T-helper 1 cell treated with Interleukin-12 subunit alpha and Interleukin-12 subunit beta and Interleukin-4 antibody, amounts not matched to agents 30 μg/mL and 1 μg/mL, for 36 hours (primary cell): ENCODE measurements around the gene GRWD1.
"Not testable (repeated sequence)": the region's sequence is repeated elsewhere in the genome, so short reads cannot be mapped to it uniquely, and the experiment has no call there.

Experiments used
- H3K27ac Mint-ChIP-seq: one replicate; pipeline ENCODE4 v1.8.0; 2021; ENCODE audit warnings: mild to moderate bottlenecking, mixed read lengths
- H3K27me3 Mint-ChIP-seq: one replicate; pipeline ENCODE4 v1.8.0; 2021; ENCODE audit warnings: low read depth, mixed read lengths
- H3K36me3 Mint-ChIP-seq: one replicate; pipeline ENCODE4 v1.8.0; 2021; ENCODE audit warnings: low read depth, mixed read lengths
- H3K4me1 Mint-ChIP-seq: one replicate; pipeline ENCODE4 v1.8.0; 2021; ENCODE audit warnings: low read depth, mixed read lengths
- H3K4me3 Mint-ChIP-seq: one replicate; pipeline ENCODE4 v1.8.0; 2021; ENCODE audit warnings: mild to moderate bottlenecking, moderate library complexity, mixed read lengths
- H3K9me3 Mint-ChIP-seq: one replicate; pipeline ENCODE4 v1.8.0; 2021; ENCODE audit warnings: mixed read lengths

The GRWD1 gene

DNA sequence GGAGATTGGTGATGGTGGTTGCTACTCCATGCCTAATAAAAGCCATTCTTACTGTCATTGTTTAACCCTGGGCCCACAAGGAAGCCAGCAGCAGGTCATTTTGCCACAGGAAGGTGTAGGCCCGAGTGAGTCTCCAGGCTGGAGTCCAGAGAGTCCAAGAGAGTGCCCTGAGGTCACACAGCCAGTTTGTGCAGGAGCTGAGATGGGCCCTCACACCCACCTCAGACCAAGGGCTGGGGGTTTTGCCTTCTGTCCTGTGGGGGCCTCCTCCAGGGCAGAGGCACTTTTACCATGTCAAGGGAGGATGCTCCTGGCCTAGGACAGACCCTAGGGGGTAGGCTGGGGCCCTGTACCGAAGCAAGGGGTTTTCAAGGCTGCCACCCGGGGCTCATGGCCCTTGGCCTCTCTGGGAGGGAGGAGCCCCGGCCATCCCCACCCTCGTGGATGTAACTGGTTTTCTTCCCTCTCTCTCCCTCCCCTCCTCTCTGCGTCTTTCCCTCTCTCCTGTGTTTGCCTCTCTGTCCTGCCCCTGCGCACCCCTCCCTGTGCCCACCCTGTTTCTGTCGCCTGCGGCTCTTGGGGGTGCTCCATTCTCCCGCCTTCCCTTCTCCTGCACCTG is 31.4 kb downstream of the GRWD1 start:
- Mint-ChIP-seq H3K4me1 (peaks cover 15% of the 10 kb centered on the region), H3K4me3 (no peak overlapping the region), H3K9me3 (no peaks in the 10 kb centered on the region), H3K36me3 (peaks cover 16% of the 10 kb centered on the region), H3K27me3 (no peaks in the 10 kb centered on the region), H3K27ac (no peak overlapping the region)

DNA sequence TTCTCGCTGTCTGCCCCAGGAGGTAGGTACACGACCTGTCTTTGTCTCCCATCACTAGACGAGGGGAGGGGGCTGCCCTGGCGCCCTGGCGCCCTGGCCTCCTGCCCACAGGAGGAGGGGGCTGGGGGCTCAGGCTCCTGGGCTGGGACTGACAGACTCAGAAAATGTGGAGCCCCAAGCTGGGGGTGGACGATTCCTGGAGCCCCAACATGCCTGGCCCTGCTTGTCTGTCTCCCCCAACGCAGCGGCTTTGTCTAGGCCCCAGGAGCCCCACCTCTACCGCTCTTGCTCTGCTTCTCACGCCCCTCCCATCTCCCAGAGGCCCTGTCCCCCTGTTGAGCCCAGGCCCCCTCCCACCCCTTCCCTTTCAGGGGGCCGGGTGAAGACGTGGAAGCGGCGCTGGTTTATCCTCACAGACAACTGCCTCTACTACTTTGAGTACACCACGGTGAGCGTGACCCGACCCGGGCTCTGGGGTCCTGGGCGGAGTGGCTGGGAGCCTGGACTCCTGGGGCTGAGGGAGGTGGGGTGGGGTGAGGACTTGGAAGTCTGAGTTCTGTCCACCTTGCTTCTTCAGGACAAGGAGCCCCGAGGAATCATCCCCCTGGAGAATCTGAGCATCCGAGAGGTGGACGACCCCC is 32.0 kb downstream of the GRWD1 start:
- Mint-ChIP-seq H3K4me3 (no peak overlapping the region), H3K27me3 (no peaks in the 10 kb centered on the region), H3K4me1 (peaks cover 15% of the 10 kb centered on the region), H3K27ac (no peak overlapping the region), H3K9me3 (no peaks in the 10 kb centered on the region), H3K36me3 (peaks cover 16% of the 10 kb centered on the region)

DNA sequence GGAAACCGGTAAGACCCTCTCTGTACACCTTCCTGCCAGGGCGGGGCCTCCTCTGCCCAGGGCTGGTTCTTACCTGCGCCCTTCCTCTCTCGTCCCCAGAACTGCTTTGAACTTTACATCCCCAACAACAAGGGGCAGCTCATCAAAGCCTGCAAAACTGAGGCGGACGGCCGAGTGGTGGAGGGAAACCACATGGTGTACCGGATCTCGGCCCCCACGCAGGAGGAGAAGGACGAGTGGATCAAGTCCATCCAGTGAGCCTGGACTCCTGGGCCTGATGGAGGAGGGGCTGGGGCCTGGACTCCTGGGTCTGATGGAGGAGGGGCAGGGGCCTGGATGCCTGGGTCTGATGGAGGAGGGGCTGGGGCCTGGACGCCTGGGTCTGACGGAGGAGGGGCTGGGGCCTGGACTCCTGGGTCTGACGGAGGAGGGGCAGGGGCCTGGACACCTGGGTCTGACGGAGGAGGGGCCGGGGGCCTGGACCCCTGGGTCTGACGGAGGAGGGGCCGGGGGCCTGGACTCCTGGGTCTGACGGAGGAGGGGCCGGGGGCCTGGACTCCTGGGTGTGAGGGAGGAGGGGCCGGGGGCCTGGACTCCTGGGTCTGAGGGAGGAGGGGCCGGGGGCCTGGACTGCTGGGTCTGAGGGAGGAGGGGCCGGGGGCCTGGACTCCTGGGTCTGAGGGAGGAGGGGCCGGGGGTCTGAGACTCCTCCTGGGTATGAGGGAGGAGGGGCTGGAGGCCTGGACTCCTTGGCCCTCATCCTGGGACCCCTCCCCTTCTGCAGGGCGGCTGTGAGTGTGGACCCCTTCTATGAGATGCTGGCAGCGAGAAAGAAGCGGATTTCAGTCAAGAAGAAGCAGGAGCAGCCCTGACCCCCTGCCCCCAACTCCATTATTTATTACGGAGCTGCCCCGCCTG is 32.8 kb downstream of the GRWD1 start:
- Mint-ChIP-seq H3K36me3 (peaks cover 16% of the 10 kb centered on the region), H3K9me3 (no peaks in the 10 kb centered on the region), H3K4me3 (no peak overlapping the region), H3K27me3 (no peaks in the 10 kb centered on the region), H3K27ac (no peak overlapping the region), H3K4me1 (peaks cover 15% of the 10 kb centered on the region)

DNA sequence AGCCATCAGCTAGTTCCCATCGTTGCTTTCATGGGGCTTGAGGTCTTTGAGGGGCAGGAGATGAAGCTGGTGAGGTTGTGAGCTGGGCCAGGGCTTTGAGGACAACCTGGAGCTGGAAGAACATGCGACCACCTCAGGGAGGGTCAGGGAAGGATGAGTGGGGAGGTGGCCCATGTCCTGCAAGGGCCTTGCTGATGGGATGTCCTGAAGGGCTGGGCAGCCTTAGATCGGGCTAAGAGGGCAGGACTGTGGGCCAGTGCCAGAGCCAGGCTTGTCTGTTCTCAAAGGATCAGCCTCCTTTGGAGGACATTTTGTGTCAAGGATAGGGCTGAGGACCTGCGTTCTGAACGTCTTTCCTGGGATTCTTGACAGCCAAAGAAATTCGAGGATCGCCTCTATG is 33.9 kb downstream of the GRWD1 start:
- peaks cover 15% of the 10 kb centered on the region for H3K36me3 Mint-ChIP-seq
- no peak overlapping the region for H3K27ac Mint-ChIP-seq
- H3K4me3 Mint-ChIP-seq, result peak overlapping the region; percentile 63
- no peaks in the 10 kb centered on the region for H3K27me3 Mint-ChIP-seq
- H3K9me3 Mint-ChIP-seq, result no peaks in the 10 kb centered on the region
- peaks cover 13% of the 10 kb centered on the region for H3K4me1 Mint-ChIP-seq

DNA sequence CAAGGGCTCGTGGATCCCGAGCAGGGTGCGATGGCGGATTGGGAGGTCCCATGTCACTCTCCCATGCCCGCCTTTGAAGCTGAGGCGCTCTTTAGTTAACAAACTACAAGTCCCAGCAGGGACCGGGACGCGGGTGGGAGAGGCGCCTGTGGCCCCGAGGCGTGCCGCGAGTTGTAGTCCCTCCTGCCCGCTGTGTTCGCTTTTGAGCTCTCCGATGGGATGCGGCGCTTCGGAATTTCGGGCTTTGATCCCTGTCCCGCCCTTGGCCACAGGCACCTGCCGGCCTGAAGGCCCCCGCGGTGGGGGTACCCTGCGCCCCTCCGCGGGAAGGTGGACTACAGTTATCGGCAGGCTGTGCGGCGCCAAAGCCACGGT is 34.4 kb downstream of the GRWD1 start:
- Mint-ChIP-seq H3K9me3 (no peaks in the 10 kb centered on the region), H3K4me3 (peak overlapping the region; percentile 80), H3K36me3 (peaks cover 14% of the 10 kb centered on the region), H3K27me3 (no peaks in the 10 kb centered on the region), H3K4me1 (peaks cover 13% of the 10 kb centered on the region), H3K27ac (peak overlapping the region; percentile 82)

DNA sequence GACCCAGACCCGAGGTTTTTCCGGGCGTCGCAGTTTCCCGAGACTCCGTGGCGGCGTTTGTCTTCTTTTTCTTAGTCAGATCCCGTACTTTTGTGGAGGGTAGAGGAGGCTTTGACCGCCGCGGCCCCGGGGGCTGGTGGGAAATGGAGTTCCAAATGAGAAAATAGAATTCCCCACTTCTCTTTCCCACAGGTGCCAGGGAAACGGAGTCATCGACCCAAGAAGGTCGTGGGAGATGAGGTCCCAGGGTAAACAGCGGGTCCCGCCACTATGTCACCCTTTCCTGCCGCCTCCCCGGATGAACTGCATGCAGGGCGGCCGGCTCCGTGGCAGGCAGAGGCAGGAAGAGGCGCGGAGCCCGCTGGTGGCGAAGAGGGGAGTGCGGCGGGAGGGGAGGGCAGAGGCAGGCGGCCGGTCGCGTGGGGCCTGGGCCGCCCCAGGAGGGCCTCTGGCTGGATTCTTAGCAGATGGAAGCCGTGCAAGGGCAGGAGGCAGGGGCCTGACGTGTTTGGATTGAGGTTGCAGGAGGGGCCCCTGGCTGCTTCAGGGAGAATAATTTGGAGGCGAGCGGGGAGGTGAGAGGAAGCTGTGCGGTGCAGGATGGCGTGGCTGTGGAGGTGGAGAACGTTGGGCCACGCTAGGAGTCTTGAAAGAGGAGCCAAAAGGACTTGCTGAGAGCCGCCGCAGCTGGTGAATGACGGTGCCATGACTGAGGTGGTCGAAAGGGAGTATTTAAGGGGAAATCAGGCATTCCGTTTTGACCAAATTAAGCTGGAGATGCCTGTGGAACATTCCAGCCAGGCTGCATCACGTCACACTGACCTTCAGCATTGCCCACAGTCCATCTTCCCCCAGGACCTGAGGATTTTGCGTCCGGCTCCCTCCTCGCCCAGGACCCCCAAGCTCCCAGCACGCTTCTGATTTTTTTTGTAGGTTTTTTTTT is 35.0 kb downstream of the GRWD1 start:
- peaks cover 10% of the 10 kb centered on the region for H3K36me3 Mint-ChIP-seq
- no peaks in the 10 kb centered on the region for H3K27me3 Mint-ChIP-seq
- peak overlapping the region; percentile 82 for H3K27ac Mint-ChIP-seq
- H3K4me3 Mint-ChIP-seq, result peak overlapping the region; percentile 80
- H3K9me3 Mint-ChIP-seq, result no peaks in the 10 kb centered on the region
- peaks cover 13% of the 10 kb centered on the region for H3K4me1 Mint-ChIP-seq

DNA sequence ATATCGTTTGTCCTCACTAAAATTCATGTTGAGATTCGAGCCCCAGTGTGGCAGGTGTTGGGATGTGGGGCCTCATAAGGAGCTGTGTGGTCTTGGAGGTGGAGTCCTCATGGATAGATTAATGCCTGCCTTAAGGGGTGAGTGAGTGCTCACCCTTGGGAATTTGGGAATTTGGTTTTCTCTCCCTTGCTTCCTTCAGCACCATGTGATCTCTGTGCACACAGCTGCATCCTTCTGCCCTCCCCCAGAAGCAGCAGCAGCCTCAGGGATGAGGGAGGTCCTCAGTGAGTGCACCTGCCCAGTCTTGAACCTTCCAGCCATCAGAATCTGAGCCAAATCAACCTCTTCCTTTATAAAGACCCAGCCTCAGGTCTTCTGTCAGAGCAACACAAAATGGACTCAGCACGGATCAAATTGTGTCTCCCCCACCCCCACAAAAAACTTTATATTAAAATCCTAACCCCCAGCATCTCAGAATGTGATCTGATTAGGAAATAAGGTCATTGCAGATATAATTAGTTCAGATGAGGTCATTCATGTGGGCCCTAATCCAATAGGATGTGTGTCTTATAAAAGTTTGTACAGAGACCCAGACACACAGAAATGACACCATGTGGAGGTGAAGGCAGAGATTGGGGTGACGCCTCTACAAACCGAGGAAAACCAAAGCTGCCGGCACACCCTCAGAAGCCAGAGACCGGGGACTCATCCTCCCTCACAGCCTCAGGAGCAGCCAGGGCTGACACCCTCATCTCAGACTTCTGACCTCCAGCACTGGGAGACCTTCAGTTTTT is 36.3 kb downstream of the GRWD1 start:
- Mint-ChIP-seq H3K4me3 (no peak overlapping the region), H3K9me3 (no peaks in the 10 kb centered on the region), H3K27ac (peak overlapping the region; percentile 45)

DNA sequence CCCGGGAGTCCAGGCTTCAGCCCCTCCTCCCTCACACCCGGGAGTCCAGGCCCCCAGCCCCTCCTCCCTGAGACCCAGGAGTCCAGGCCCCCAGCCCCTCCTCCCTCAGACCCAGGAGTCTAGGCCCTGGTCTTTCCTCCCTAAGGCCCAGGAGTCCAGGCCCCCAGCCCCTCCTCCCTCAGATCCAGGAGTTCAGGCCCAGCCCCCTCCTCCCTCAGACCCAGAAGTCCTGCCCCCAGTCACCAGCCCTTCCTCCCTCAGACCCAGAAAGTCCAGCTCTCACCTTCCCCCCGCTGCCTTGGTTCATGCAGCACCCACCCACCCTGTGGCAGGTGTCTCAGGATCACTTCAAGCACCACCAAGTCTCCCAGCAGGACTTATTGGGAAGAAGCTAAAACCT is 37.5 kb downstream of the GRWD1 start:
- Mint-ChIP-seq H3K27ac (peak overlapping the region; percentile 19), H3K9me3 (no peaks in the 10 kb centered on the region), H3K27me3 (no peaks in the 10 kb centered on the region), H3K36me3 (peaks cover 10% of the 10 kb centered on the region), H3K4me1 (peaks cover 13% of the 10 kb centered on the region), H3K4me3 (no peak overlapping the region)

More for the DNA sequence above, 36.3 kb downstream of the GRWD1 start:
- Mint-ChIP-seq H3K36me3 (peaks cover 10% of the 10 kb centered on the region), H3K4me1 (peaks cover 13% of the 10 kb centered on the region), H3K27me3 (no peaks in the 10 kb centered on the region)

DNA sequence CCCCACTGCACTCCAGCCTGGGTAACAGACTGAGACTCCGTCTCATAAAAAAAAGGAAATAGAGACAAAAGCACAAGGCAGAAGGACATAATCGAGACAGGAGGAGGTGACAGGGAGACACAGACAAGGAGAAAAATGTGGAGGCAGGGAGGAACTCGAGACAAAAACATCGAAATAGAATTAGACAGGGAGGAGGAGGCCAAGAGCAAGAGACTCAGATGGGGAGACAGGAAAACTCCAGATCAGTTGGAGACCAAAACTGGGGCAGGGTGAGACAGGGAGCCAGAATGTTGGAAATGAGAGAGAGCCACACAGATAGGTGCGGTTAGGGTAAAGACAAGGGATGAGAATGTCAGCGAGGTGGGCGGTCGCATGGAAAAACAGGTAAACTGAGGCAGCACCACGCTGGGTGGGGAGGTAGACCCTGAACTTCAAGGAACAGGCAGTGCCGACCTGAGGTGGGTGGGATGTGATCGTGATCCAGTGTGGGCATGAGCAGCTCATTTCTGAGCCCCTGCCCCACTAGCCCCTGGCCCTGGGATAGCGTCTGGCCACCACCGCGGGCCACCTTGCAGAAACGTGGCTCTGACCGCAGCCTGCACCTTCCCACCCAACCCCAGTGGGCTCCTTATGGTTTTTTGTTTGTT is 38.6 kb downstream of the GRWD1 start:
- H3K9me3 Mint-ChIP-seq, result no peaks in the 10 kb centered on the region
- H3K4me1 Mint-ChIP-seq, result peaks cover 11% of the 10 kb centered on the region
- H3K36me3 Mint-ChIP-seq, result peaks cover 6% of the 10 kb centered on the region
- no peaks in the 10 kb centered on the region for H3K27me3 Mint-ChIP-seq
- no peak overlapping the region for H3K27ac Mint-ChIP-seq
- no peak overlapping the region for H3K4me3 Mint-ChIP-seq

DNA sequence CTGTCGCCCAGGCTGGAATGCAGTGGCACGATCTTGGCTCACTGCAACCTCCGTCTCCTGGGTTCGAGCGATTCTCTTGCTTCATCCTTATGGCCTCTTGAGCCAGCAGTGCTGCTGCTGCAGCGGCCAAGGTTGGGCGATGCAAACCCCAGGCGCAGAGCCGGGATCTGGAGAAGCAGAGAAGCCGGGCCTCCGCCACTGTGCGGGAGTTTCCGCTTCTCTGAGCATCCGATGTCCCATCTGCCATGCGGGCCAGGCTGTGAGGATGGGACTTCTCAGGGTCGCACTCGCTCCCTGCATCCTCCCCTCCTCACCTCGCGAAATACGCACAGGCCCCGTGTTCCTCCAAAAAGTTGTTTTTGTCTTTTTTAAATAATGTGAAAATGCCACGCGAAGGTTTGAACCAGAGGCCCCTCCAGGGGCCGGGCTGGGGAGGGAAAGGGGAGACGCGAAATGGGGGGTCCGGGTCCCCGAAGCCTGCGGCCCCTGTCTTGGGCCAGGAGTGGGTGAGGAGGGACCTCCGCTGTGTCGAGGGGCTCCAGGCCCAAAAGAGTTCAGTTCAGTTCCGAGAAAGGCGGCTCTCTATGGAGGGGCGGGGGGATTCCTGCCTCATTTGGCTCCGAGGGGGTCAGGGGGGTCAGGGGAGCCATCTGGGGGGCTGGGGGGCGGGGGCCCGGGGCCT is 39.3 kb downstream of the GRWD1 start:
- H3K4me3 Mint-ChIP-seq, result no peak overlapping the region
- peaks cover 12% of the 10 kb centered on the region for H3K4me1 Mint-ChIP-seq
- peaks cover 6% of the 10 kb centered on the region for H3K27me3 Mint-ChIP-seq
- H3K36me3 Mint-ChIP-seq, result peaks cover 4% of the 10 kb centered on the region
- H3K9me3 Mint-ChIP-seq, result no peaks in the 10 kb centered on the region
- H3K27ac Mint-ChIP-seq, result no peak overlapping the region

DNA sequence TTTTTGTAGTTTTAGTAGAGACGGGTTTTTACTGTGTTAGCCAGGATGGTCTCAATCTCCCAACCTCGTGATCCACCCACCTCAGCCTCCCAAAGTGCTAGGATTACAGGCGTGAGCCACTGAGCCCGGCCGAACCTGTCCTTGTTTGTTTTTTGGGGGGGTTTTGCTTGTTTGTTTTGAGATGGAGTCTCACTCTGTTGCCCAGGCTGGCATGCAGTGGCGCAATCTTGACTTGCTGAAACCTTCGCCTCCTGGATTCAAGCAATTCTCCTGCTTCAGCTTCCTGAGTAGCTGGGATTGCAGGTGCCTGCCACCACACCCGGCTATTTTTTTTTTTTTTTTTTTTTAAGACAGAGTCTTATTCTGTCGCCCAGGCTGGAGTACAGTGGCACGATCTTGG is 40.9 kb downstream of the GRWD1 start:
- not testable (repeated sequence) for H3K9me3 Mint-ChIP-seq, H3K36me3 Mint-ChIP-seq, H3K4me3 Mint-ChIP-seq, H3K27ac Mint-ChIP-seq
- H3K27me3 Mint-ChIP-seq, result peaks cover 18% of the 10 kb centered on the region
- H3K4me1 Mint-ChIP-seq, result peaks cover 13% of the 10 kb centered on the region

DNA sequence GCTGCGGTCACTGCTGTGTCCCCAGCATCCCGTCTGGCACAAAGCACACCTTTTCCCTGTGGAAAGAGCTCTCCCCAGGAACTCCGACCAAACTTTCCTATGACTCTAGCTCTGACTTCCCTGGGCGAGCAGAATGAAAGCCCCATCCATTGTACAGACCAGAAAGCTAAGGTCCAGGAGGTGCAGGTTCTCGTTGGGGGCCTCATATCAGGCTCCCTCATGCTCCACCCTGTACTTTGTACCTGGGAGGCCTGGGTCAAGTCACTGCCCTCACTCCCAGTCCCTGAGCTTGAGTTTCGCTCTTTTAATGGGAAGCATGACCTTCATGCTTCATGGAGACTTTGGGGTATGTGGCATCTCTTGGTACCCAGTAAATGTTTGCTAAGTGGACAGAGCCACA is 41.8 kb downstream of the GRWD1 start:
- peaks cover 17% of the 10 kb centered on the region for H3K4me1 Mint-ChIP-seq
- no peak overlapping the region for H3K4me3 Mint-ChIP-seq
- no peaks in the 10 kb centered on the region for H3K36me3 Mint-ChIP-seq
- H3K9me3 Mint-ChIP-seq, result no peaks in the 10 kb centered on the region
- H3K27ac Mint-ChIP-seq, result no peak overlapping the region
- H3K27me3 Mint-ChIP-seq, result peaks cover 26% of the 10 kb centered on the region

DNA sequence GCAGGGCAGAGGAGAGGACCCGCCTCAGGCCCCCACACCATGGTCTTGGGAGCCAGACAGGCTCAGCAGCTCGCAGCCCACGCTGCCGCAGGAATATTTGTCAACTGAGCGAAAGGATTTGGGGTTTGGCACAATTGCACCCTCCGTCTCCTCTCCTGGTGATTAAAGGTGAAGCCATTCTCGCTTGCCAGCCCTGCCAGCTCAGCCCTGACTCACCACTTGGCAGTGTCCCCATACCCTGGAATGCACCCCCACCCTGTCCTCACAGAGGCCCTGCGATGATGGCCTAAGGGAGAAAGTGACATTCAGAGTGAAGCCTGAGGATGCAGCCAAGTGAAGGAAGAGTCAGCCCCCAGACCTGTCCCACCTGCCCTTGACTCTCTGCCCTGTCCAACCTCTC is 42.2 kb downstream of the GRWD1 start:
- Mint-ChIP-seq H3K36me3 (peaks cover 2% of the 10 kb centered on the region), H3K9me3 (no peaks in the 10 kb centered on the region), H3K27ac (no peak overlapping the region), H3K27me3 (peaks cover 30% of the 10 kb centered on the region), H3K4me1 (peaks cover 21% of the 10 kb centered on the region), H3K4me3 (no peak overlapping the region)
